SK-N-MC (cell line): ENCODE data around the gene INSR.

Experiments
- EZH2 ChIP-seq: fragments of 200-600 bp; sonication (generic); IDR thresholded peaks from one replicate; pipeline ENCODE4 v1.6.1; 2017; ENCODE audit warnings: antibody characterized with exemption
- FOXP2 ChIP-seq: optimal IDR thresholded peaks from 2 replicates; pipeline ENCODE3; 2011; ENCODE audit warnings: mild to moderate bottlenecking, moderate library complexity; ENCODE audit not compliant: insufficient read depth; ENCODE audit errors: extremely low read length, control extremely low read depth
- POLR2AphosphoS5 ChIP-seq: IDR thresholded peaks from 2 replicates; pipeline ENCODE4 v1.6.1; 2012; ENCODE audit warnings: mild to moderate bottlenecking, low read depth, low read length, borderline replicate concordance

GRCh38 chr19:7101498-7102253 is 192.5 kb downstream of the INSR start:
- TF ChIP-seq EZH2 (no peak), POLR2AphosphoS5 (no peak), FOXP2 (no peak)
